Rectal smooth muscle tissue (tissue), 1 donor: Measurements from ENCODE around the gene UBE2L3.
"Not testable (repeated sequence)": the region's sequence is repeated elsewhere in the genome, so short reads cannot be mapped to it uniquely, and the experiment has no call there.

Experiments used
- H3K27ac ChIP-seq: one replicate; pipeline ENCODE4 v1.7.0; 2013; ENCODE audit warnings: low read depth, low read length, inconsistent platforms
- H3K27me3 ChIP-seq: one replicate; pipeline ENCODE4 v1.7.0; 2013; ENCODE audit warnings: low read length; ENCODE audit not compliant: control insufficient read depth, insufficient read depth
- H3K36me3 ChIP-seq: one replicate; pipeline ENCODE4 v1.7.0; 2013; ENCODE audit warnings: low read length; ENCODE audit not compliant: control insufficient read depth, insufficient read depth
- H3K4me1 ChIP-seq: one replicate; pipeline ENCODE4 v1.7.0; 2013; ENCODE audit warnings: low read length; ENCODE audit not compliant: control insufficient read depth, insufficient read depth
- H3K4me3 ChIP-seq: one replicate; pipeline ENCODE4 v1.7.0; 2013; ENCODE audit warnings: low read length
- H3K9ac ChIP-seq: one replicate; pipeline ENCODE4 v1.7.0; 2013; ENCODE audit warnings: low read length

UBE2L3 gene

GRCh38 chr22:21615731-21616130 is 48.2 kb downstream of the UBE2L3 start:
- Histone ChIP-seq H3K9ac (no peak overlapping the region), H3K36me3 (peaks cover 8% of the 10 kb centered on the region), H3K4me1 (no peaks in the 10 kb centered on the region), H3K4me3 (no peak overlapping the region), H3K27me3 (no peaks in the 10 kb centered on the region), H3K27ac (no peak overlapping the region)

GRCh38 chr22:21617337-21617736 is 49.8 kb downstream of the UBE2L3 start:
- H3K27ac ChIP-seq, H3K4me1 ChIP-seq, H3K27me3 ChIP-seq, H3K9ac ChIP-seq, H3K4me3 ChIP-seq, H3K36me3 ChIP-seq: not testable (repeated sequence)

- Histone ChIP-seq H3K4me3 (no peak overlapping the region), H3K9ac (no peak overlapping the region), H3K4me1 (no peaks in the 10 kb centered on the region), H3K27ac (no peak overlapping the region), H3K27me3 (no peaks in the 10 kb centered on the region), H3K36me3 (peaks cover 3% of the 10 kb centered on the region)
Observed at GRCh38 chr22:21621025-21621424, 53.5 kb downstream of the UBE2L3 start.

- no peak overlapping the region for H3K27ac ChIP-seq
- H3K36me3 ChIP-seq = peaks cover 3% of the 10 kb centered on the region
- no peaks in the 10 kb centered on the region for H3K4me1 ChIP-seq
- no peak overlapping the region for H3K9ac ChIP-seq
- H3K4me3 ChIP-seq = no peak overlapping the region
- H3K27me3 ChIP-seq = no peaks in the 10 kb centered on the region
Observed at GRCh38 chr22:21622011-21622918, 54.8 kb downstream of the UBE2L3 start.

- peaks cover 4% of the 10 kb centered on the region for H3K36me3 ChIP-seq
- no peak overlapping the region for H3K9ac ChIP-seq
- H3K4me1 ChIP-seq = no peaks in the 10 kb centered on the region
Observed at GRCh38 chr22:21622919-21623647, 55.6 kb downstream of the UBE2L3 start.

GRCh38 chr22:21623648-21623970 is 56.1 kb downstream of the UBE2L3 start:
- H3K27ac ChIP-seq = no peak overlapping the region
- H3K4me3 ChIP-seq = no peak overlapping the region
- H3K4me1 ChIP-seq = no peaks in the 10 kb centered on the region
- no peak overlapping the region for H3K9ac ChIP-seq
- no peaks in the 10 kb centered on the region for H3K27me3 ChIP-seq
- H3K36me3 ChIP-seq = peaks cover 6% of the 10 kb centered on the region

More at GRCh38 chr22:21622919-21623647, 55.6 kb downstream of the UBE2L3 start:
- no peaks in the 10 kb centered on the region for H3K27me3 ChIP-seq
- no peak overlapping the region for H3K4me3 ChIP-seq
- H3K27ac ChIP-seq = no peak overlapping the region

GRCh38 chr22:21624120-21624879 is 56.8 kb downstream of the UBE2L3 start:
- Histone ChIP-seq H3K4me1 (peaks cover 4% of the 10 kb centered on the region), H3K4me3 (no peak overlapping the region), H3K9ac (no peak overlapping the region), H3K36me3 (peaks cover 4% of the 10 kb centered on the region), H3K27me3 (no peaks in the 10 kb centered on the region), H3K27ac (no peak overlapping the region)

GRCh38 chr22:21624880-21625791 is 57.6 kb downstream of the UBE2L3 start:
- Histone ChIP-seq H3K9ac (no peak overlapping the region), H3K27ac (no peak overlapping the region), H3K4me3 (no peak overlapping the region), H3K27me3 (no peaks in the 10 kb centered on the region), H3K4me1 (peaks cover 4% of the 10 kb centered on the region), H3K36me3 (peaks cover 3% of the 10 kb centered on the region)

GRCh38 chr22:21626073-21626734 is 58.7 kb downstream of the UBE2L3 start:
- Histone ChIP-seq H3K4me1 (peaks cover 4% of the 10 kb centered on the region), H3K9ac (no peak overlapping the region), H3K27ac (no peak overlapping the region)

GRCh38 chr22:21626735-21627469 is 59.4 kb downstream of the UBE2L3 start:
- H3K9ac ChIP-seq = no peak overlapping the region
- peaks cover 3% of the 10 kb centered on the region for H3K36me3 ChIP-seq
- peaks cover 4% of the 10 kb centered on the region for H3K4me1 ChIP-seq
- no peak overlapping the region for H3K27ac ChIP-seq
- no peak overlapping the region for H3K4me3 ChIP-seq
- no peaks in the 10 kb centered on the region for H3K27me3 ChIP-seq

More at GRCh38 chr22:21626073-21626734, 58.7 kb downstream of the UBE2L3 start:
- Histone ChIP-seq H3K4me3 (no peak overlapping the region), H3K27me3 (no peaks in the 10 kb centered on the region), H3K36me3 (peaks cover 3% of the 10 kb centered on the region)
